Measurements from ENCODE around the gene CMIP. TPM values are rescaled to one million over a fixed set of nuclear protein-coding genes. Genes with fewer than 3 reads are reported as not detected.

CMIP gene
- total RNA-seq, 4 donors from 2014 or later, result 16.7 to 104 (median 43.6) TPM

- intact Hi-C loops (cut with DNase I; ENCODE audit: low total_unique reads), result no loop called here
- TF ChIP-seq POLR2A (IDR thresholded peaks at IDR 0.05) (no peak), CTCF (IDR thresholded peaks at IDR 0.05) (no peak)
Measured at GRCh38 chr16:81620796-81621195, 176.2 kb downstream of the CMIP start.

GRCh38 chr16:81621496-81621895, 176.9 kb downstream of the CMIP start:
- no peaks in the 10 kb centered on the region for H3K9me3 ChIP-seq
- TF ChIP-seq CTCF (IDR thresholded peaks at IDR 0.05) (no peak), POLR2A (IDR thresholded peaks at IDR 0.05) (no peak)
- no peak overlapping the region for H3K27ac ChIP-seq
- peaks cover 0 to 5% of the 10 kb centered on the region in 2 donors for H3K4me1 ChIP-seq
- H3K4me3 ChIP-seq, result no peak overlapping the region
- intact Hi-C loops (cut with DNase I; ENCODE audit: low total_unique reads), result no loop called here
- H3K36me3 ChIP-seq, result no peaks in the 10 kb centered on the region
- no peaks in the 10 kb centered on the region for H3K27me3 ChIP-seq
- DNase-seq, result no peak

More at GRCh38 chr16:81620796-81621195, 176.2 kb downstream of the CMIP start:
- Histone ChIP-seq H3K36me3 (no peaks in the 10 kb centered on the region), H3K4me1 (peaks cover 0 to 5% of the 10 kb centered on the region in 2 donors), H3K27ac (no peak overlapping the region), H3K9me3 (no peaks in the 10 kb centered on the region), H3K4me3 (no peak overlapping the region), H3K27me3 (no peaks in the 10 kb centered on the region)
- no peak for DNase-seq

- DNase-seq, result no peak
- Histone ChIP-seq H3K4me3 (no peak overlapping the region), H3K9me3 (no peaks in the 10 kb centered on the region), H3K4me1 (peaks cover 0 to 5% of the 10 kb centered on the region in 2 donors), H3K36me3 (no peaks in the 10 kb centered on the region), H3K27me3 (no peaks in the 10 kb centered on the region), H3K27ac (no peak overlapping the region)
- intact Hi-C loops (cut with DNase I; ENCODE audit: low total_unique reads), result no loop called here
- no peak for TF ChIP-seq POLR2A (IDR thresholded peaks at IDR 0.05)
- TF ChIP-seq CTCF (IDR thresholded peaks at IDR 0.05), result peak; percentile 27 to 61 (median 48)
Measured at GRCh38 chr16:81623365-81624102, 178.9 kb downstream of the CMIP start.

- Histone ChIP-seq H3K36me3 (no peaks in the 10 kb centered on the region), H3K27me3 (no peaks in the 10 kb centered on the region), H3K27ac (no peak overlapping the region), H3K9me3 (no peaks in the 10 kb centered on the region), H3K4me1 (peaks cover 0 to 5% of the 10 kb centered on the region in 2 donors), H3K4me3 (no peak overlapping the region)
- TF ChIP-seq CTCF (IDR thresholded peaks at IDR 0.05) (no peak), POLR2A (IDR thresholded peaks at IDR 0.05) (no peak)
- DNase-seq, result no peak
- intact Hi-C loops (cut with DNase I; ENCODE audit: low total_unique reads), result no loop called here
Measured at GRCh38 chr16:81624403-81624759, 179.8 kb downstream of the CMIP start.

- peaks cover 0 to 5% of the 10 kb centered on the region in 2 donors for H3K4me1 ChIP-seq
- no peak overlapping the region for H3K4me3 ChIP-seq
- TF ChIP-seq CTCF (IDR thresholded peaks at IDR 0.05) (no peak), POLR2A (IDR thresholded peaks at IDR 0.05) (no peak)
- H3K36me3 ChIP-seq, result no peaks in the 10 kb centered on the region
- H3K9me3 ChIP-seq, result no peaks in the 10 kb centered on the region
- no peak for DNase-seq
- H3K27me3 ChIP-seq, result no peaks in the 10 kb centered on the region
- intact Hi-C loops (cut with DNase I; ENCODE audit: low total_unique reads), result no loop called here
- peak overlapping the region in 1 of 2 donors; percentile 35 for H3K27ac ChIP-seq
Measured at GRCh38 chr16:81624760-81625543, 180.3 kb downstream of the CMIP start.
